ENCODE results near the gene CADPS2. TPM values are rescaled to one million over a fixed set of nuclear protein-coding genes. Genes with fewer than 3 reads are reported as not detected.

Gene CADPS2
- total and polyA plus RNA-seq, 12 donors, result 14.6 to 103 (median 39.4) TPM

DNA sequence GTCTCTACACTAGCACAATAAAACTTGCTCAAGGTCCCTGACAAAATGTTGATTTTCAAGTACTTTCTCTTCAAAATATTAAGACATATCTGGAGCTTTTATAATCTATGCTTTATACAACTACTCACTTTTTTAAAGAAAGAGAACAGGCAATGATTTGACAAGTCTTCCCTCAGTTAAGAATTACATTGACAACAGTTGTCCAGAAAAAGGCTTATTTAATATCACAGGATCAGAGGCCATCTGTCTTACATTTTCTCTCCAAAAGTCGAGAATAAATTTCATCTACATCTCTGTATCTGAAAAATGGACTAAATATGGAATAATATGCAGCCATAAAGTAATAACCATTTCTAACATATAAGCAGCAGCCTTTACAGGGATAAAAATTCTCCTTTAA, 175.3 kb downstream of the CADPS2 start:
- Histone ChIP-seq H3K9me3 (replicated peaks in 1 of 3) (peaks cover 0 to 9% (median 0%) of the 10 kb centered on the region in 3 donors), H3K36me3 (replicated peaks in 1 of 2) (no peaks in the 10 kb centered on the region), H3K4me1 (replicated peaks in 1 of 2) (no peaks in the 10 kb centered on the region), H3K4me3 (no peak overlapping the region), H3K27ac (no peak overlapping the region), H3K27me3 (no peaks in the 10 kb centered on the region)
- no peak for DNase-seq
- WGBS, 4 donors, result 47 to 59% (median 50%) methylated on average over 1 of the region's 1 CpG
- TF ChIP-seq POLR2A (IDR thresholded peaks at IDR 0.05), result no peak
- TF ChIP-seq, protein P1, sequence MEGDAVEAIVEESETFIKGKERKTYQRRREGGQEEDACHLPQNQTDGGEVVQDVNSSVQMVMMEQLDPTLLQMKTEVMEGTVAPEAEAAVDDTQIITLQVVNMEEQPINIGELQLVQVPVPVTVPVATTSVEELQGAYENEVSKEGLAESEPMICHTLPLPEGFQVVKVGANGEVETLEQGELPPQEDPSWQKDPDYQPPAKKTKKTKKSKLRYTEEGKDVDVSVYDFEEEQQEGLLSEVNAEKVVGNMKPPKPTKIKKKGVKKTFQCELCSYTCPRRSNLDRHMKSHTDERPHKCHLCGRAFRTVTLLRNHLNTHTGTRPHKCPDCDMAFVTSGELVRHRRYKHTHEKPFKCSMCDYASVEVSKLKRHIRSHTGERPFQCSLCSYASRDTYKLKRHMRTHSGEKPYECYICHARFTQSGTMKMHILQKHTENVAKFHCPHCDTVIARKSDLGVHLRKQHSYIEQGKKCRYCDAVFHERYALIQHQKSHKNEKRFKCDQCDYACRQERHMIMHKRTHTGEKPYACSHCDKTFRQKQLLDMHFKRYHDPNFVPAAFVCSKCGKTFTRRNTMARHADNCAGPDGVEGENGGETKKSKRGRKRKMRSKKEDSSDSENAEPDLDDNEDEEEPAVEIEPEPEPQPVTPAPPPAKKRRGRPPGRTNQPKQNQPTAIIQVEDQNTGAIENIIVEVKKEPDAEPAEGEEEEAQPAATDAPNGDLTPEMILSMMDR (IDR thresholded peaks at IDR 0.05), result no peak
- intact Hi-C loops (cut with DNase I), result no loop called here

DNA sequence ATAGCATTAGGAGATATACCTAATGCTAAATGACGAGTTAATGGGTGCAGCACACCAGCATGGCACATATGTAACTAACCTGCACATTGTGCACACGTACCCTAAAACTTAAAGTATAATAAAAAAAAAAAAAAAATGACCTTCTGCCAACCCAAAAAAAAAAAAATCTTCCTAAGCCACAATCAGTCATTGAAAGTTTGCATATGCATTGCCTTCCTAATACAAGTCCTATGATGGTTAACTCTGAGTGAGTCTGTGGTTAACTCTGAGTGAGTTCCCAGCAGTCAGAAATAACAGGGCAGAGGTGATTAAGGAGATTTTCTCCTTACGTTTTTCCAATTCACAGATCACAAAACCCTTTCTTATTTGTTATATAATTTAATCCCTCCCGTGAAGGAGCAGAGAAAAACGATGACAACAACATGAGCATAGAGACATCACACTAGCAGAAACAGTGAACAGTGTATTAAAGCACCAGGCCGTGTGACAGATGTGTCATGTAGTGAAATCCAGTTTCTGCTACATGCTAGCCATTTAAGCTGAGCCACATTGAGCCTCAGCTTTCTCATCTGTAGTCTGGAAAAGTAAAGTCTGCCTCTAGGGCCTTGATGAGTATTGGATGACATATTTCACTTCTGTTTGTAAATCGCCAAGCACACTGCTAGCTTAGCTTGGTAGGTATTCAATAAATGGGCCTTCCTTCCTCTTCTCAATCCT, 176.2 kb downstream of the CADPS2 start:
- Histone ChIP-seq H3K4me1 (replicated peaks in 1 of 2) (no peaks in the 10 kb centered on the region), H3K36me3 (replicated peaks in 1 of 2) (no peaks in the 10 kb centered on the region), H3K4me3 (no peak overlapping the region), H3K9me3 (replicated peaks in 1 of 3) (peaks cover 0 to 9% (median 0%) of the 10 kb centered on the region in 3 donors), H3K27me3 (no peaks in the 10 kb centered on the region), H3K27ac (no peak overlapping the region)
- no peak for DNase-seq
- intact Hi-C loops (cut with DNase I), result no loop called here
- TF ChIP-seq POLR2A (IDR thresholded peaks at IDR 0.05), result no peak
- 81 to 89% (median 86%) methylated on average over 7 of the region's 7 CpGs for WGBS, 4 donors

GRCh38 chr7:122706836-122707235, 179.4 kb downstream of the CADPS2 start:
- no peak for DNase-seq
- intact Hi-C loops (cut with DNase I), result no loop called here
- H3K4me1 ChIP-seq (replicated peaks in 1 of 2), result peaks cover 0 to 4% of the 10 kb centered on the region in 2 donors
- H3K27ac ChIP-seq, result no peak overlapping the region
- TF ChIP-seq POLR2A (IDR thresholded peaks at IDR 0.05), result no peak
- TF ChIP-seq, protein P1 (IDR thresholded peaks at IDR 0.05), result no peak
- H3K36me3 ChIP-seq (replicated peaks in 1 of 2), result no peaks in the 10 kb centered on the region
- H3K4me3 ChIP-seq, result no peak overlapping the region
- no peaks in the 10 kb centered on the region for H3K27me3 ChIP-seq
- WGBS, 4 donors, result 63 to 71% (median 67%) methylated on average over 2 of the region's 2 CpGs
- no peaks in the 10 kb centered on the region for H3K9me3 ChIP-seq (replicated peaks in 1 of 3)

DNA sequence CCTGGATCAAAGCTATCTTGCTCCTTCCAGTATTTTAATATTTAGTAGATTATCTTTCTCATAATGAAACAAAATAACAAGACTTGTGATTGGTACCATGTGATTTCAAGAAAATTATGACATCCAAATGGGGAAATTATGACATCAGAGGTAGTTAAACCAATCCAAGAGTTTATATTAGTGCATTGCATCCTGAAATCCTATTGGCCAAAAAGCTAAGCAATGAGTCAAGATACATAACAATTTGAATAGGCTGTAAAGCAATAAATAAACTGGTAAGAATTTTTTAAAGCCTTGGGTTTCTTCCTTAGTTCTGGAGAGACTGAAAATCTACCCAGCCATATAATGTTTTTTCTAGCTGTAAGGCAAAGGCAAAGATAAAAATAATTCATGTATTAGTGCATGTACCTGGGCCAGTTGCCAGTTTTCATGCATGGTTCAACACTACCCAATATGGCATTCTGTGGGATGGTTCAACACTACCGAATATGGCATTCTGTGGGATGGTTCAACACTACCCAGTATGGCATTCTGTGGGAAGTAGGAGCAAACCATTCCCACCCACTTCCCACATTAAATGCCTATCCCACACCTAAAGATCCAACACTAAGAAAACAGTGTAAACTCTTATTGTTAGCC, 183.3 kb downstream of the CADPS2 start, which contains the start of gene RNF148:
Gene RNF148, minus strand, starts transcription at position 51 of the 639 bp plus-strand sequence. CDS start 172 bp downstream, outside the sequence.
- no peak for TF ChIP-seq POLR2A (IDR thresholded peaks at IDR 0.05)
- TF ChIP-seq, protein P1 (IDR thresholded peaks at IDR 0.05), result no peak
- H3K27me3 ChIP-seq, result no peaks in the 10 kb centered on the region
- intact Hi-C loops (cut with DNase I), result no loop called here
- peaks cover 0 to 4% of the 10 kb centered on the region in 2 donors for H3K4me1 ChIP-seq (replicated peaks in 1 of 2)
- WGBS, 4 donors, result 91 to 96% (median 93%) methylated on average over 1 of the region's 1 CpG
- no peaks in the 10 kb centered on the region for H3K9me3 ChIP-seq (replicated peaks in 1 of 3)
- H3K27ac ChIP-seq, result no peak within 1 kb of the TSS
- H3K36me3 ChIP-seq (replicated peaks in 1 of 2), result no peaks in the 10 kb centered on the region
- no peak within 1 kb of the TSS for H3K4me3 ChIP-seq
- no peak for DNase-seq
